Thoracic aorta (tissue), 2 donors: ENCODE data around the gene TMEM126B. TPM values are rescaled to one million over a fixed set of nuclear protein-coding genes. Genes with fewer than 3 reads are reported as not detected.
"Not testable (repeated sequence)": the region's sequence is repeated elsewhere in the genome, so short reads cannot be mapped to it uniquely, and the experiment has no call there.

Experiments used
- ATAC-seq: fragments of 150-250 bp; one replicate; pipeline ENCODE4 v1.8.0; 2017; ENCODE audit warnings: low read depth; ENCODE audit not compliant: insufficient number of reproducible peaks, low FRiP score
- DNase-seq: peaks from one replicate; pipeline ENCODE4 v3.0.0-alpha.2; 2020; ENCODE audit warnings: low spot score
- H3K27ac ChIP-seq, 2 donors: fragments of 200-600 bp; sonication (generic); 1 replicate in 1 of 2; 2 replicates in 1 of 2; pipeline ENCODE4 v1.5.1; 2016; ENCODE audit warnings: mild to moderate bottlenecking in 2 of 2, moderate library complexity in 2 of 2
- H3K27me3 ChIP-seq: fragments of 200-600 bp; sonication (generic); replicated peaks from 2 replicates; pipeline ENCODE4 v1.6.0; 2016; ENCODE audit warnings: mild to moderate bottlenecking; ENCODE audit not compliant: insufficient read depth
- H3K36me3 ChIP-seq: fragments of 200-600 bp; sonication (generic); one replicate; pipeline ENCODE4 v1.5.1; 2016
- H3K4me1 ChIP-seq, 2 donors: fragments of 200-600 bp; sonication (generic); 1 replicate in 1 of 2; 2 replicates in 1 of 2; pipeline versions ENCODE4 v1.5.1 to v1.6.0; 2016; ENCODE audit warnings: low read depth in 2 of 2, mild to moderate bottlenecking in 1 of 2; ENCODE audit not compliant: control insufficient read depth in 1 of 2
- H3K4me3 ChIP-seq: fragments of 200-600 bp; sonication (generic); 2 replicates; pipeline ENCODE4 v1.5.1; 2016; ENCODE audit warnings: mild to moderate bottlenecking
- H3K9me3 ChIP-seq: fragments of 200-600 bp; sonication (generic); 2 replicates; pipeline ENCODE4 v1.5.1; 2016
- total RNA-seq, 2 donors: library from RNA; depleted of rRNA; stranded (reverse); fragments of >200 nt; gene quantifications; one replicate each; pipeline versions ENCODE4 v1.1.0 to v1.2.3, GENCODE V29; 2016
- TF ChIP-seq, protein P1 (sequence below): fragments of 200-600 bp; sonication (generic); IDR thresholded peaks from one replicate; pipeline ENCODE4 v1.5.1; 2019; ENCODE audit warnings: antibody characterized with exemption

TMEM126B gene
- total RNA-seq, 2 donors from 2014 or later, result 36.8 to 51.7 TPM

DNA sequence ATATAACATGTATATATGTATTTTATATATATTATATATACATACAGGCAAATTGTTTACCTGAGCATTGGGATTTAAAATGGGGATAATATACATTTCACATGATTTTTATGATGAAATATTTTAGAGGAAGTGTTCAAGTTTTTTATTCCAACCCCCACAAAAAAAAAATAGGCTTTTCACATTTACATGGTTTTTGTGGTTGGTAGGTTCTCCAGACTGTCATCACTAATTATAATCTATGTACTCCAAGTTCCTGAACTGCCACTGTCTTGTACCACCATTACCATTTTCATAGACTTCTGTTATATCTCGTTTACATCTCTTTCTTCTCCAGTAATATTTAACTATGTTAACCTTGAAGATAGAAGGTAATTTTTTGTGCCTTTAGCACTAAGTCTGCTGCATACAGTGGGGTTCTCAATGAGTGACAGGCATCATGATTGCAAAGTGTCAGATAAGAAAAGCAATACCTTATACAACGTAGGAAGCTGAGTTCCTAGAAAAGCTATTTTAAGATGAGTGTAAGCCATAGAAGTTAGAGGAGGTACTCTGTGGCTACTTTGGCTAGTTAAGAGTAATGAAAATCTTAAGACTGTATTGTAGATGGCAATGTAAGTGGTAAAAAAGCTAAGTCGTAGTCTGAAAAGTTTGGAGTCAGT is 24.5 kb downstream of the TMEM126B start:
- TF ChIP-seq, protein P1, sequence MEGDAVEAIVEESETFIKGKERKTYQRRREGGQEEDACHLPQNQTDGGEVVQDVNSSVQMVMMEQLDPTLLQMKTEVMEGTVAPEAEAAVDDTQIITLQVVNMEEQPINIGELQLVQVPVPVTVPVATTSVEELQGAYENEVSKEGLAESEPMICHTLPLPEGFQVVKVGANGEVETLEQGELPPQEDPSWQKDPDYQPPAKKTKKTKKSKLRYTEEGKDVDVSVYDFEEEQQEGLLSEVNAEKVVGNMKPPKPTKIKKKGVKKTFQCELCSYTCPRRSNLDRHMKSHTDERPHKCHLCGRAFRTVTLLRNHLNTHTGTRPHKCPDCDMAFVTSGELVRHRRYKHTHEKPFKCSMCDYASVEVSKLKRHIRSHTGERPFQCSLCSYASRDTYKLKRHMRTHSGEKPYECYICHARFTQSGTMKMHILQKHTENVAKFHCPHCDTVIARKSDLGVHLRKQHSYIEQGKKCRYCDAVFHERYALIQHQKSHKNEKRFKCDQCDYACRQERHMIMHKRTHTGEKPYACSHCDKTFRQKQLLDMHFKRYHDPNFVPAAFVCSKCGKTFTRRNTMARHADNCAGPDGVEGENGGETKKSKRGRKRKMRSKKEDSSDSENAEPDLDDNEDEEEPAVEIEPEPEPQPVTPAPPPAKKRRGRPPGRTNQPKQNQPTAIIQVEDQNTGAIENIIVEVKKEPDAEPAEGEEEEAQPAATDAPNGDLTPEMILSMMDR, result no peak
- Histone ChIP-seq H3K27ac (no peak overlapping the region), H3K9me3 (no peaks in the 10 kb centered on the region), H3K36me3 (peaks cover 3% of the 10 kb centered on the region), H3K27me3 (no peaks in the 10 kb centered on the region), H3K4me1 (peaks cover 7 to 14% of the 10 kb centered on the region in 2 donors), H3K4me3 (no peak overlapping the region)
- no peak for DNase-seq
- ATAC-seq, result no peak

DNA sequence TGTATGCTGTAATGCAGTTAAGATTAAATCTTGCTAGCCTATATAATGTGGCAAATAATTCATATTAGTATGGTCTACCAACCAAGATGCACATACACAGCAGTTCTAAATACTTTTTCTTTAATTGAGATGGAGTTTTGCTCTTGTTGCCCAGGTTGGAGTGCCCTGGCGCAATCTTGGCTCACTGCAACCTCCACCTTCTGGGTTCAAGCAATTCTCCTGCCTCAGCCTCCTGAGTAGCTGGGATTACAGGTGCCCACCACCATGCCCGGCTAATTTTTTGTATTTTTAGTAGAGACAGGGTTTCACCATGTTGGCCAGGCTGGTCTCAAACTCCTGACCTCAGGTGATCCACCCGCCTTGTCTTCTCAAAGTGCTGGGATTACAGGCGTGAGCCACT is 25.9 kb downstream of the TMEM126B start:
- not testable (repeated sequence) for DNase-seq, ATAC-seq, H3K27ac ChIP-seq

DNA sequence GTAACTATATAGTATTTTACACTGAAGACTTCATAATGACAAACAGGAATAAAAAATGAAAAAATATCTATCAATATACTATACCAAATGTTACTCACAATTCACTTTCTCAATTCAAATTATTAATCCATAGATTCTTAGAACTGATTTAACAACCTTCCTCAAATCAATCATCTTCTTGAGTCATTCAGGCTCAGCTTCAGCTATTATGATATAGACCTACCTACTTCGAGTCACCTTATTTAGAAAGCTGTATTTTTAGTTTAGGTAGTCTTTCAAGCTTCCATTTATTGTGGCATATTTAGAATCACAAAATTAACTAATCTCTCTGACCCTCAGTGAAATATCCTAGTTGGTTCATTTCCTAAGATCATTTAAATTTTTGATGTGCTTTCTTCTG is 28.4 kb downstream of the TMEM126B start:
- H3K4me1 ChIP-seq, result peaks cover 21 to 39% of the 10 kb centered on the region in 2 donors
- no peaks in the 10 kb centered on the region for H3K27me3 ChIP-seq
- TF ChIP-seq, protein P1, result no peak
- no peak overlapping the region for H3K4me3 ChIP-seq
- no peak for ATAC-seq
- no peak for DNase-seq
- H3K27ac ChIP-seq, result no peak overlapping the region
- peaks cover 3% of the 10 kb centered on the region for H3K36me3 ChIP-seq
- no peaks in the 10 kb centered on the region for H3K9me3 ChIP-seq

More for the DNA sequence above, 25.9 kb downstream of the TMEM126B start:
- peaks cover 6 to 16% of the 10 kb centered on the region in 2 donors for H3K4me1 ChIP-seq
- H3K9me3 ChIP-seq, H3K36me3 ChIP-seq, H3K27me3 ChIP-seq, H3K4me3 ChIP-seq: not testable (repeated sequence)

DNA sequence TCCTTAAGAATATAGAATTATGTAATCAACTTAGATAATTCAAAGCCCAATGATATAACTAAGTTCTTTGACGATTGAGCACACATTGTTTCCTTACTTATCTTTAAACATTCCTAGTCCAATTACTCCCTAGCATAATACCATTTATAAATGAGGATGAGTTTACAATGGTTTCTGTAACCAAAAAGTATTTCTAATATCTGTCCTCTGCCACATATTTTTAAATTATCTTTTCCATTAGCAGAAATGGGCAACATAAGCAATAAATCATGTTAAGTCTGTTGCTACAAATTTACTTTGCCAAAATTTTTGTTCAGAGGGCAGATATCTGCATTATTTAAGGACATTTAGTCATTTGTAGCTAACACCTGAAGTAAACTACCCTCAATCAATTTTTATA is 29.8 kb downstream of the TMEM126B start:
- DNase-seq (no peak), ATAC-seq (no peak)
- peaks cover 3% of the 10 kb centered on the region for H3K36me3 ChIP-seq
- H3K9me3 ChIP-seq, result no peaks in the 10 kb centered on the region
- no peak overlapping the region for H3K27ac ChIP-seq
- no peak overlapping the region for H3K4me3 ChIP-seq
- H3K27me3 ChIP-seq, result no peaks in the 10 kb centered on the region
- peaks cover 33 to 50% of the 10 kb centered on the region in 2 donors for H3K4me1 ChIP-seq
- TF ChIP-seq, protein P1, result no peak

DNA sequence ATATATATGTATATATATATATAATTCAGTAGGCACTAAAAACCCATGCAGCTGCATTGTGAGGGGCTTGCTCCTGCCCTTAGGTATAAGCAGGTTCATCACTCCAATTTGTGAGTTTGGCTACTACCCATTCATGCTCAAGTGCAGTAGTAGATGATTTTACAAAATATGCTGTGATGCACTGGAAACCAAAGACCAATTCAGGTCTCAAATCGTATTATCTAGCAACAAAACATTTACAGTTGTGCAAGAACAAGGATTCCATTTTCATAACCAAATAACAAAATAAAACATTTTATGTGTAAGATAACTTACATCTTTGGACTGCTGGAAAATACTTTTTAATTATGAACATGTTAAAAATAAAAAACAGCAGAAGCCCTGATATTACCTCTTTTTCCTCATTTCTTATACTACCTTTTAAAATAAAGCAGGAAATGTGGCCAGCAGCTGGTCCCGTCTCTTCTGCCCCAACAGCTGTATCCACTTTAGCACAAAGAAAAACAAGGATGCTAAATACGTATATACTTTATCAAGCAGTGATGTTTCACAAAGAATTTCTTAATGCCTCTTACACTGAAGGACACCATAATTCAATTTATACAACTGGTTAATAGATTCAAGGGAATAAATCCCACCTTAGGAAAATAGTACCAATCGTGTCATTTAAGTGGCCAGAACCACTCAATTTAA is 33.7 kb downstream of the TMEM126B start:
- ATAC-seq (no peak), DNase-seq (no peak)
- H3K9me3 ChIP-seq, result no peaks in the 10 kb centered on the region
- no peak overlapping the region for H3K27ac ChIP-seq
- H3K27me3 ChIP-seq, result no peaks in the 10 kb centered on the region
- TF ChIP-seq, protein P1, result no peak
- H3K4me1 ChIP-seq, result peaks cover 33 to 52% of the 10 kb centered on the region in 2 donors
- peak overlapping the region; percentile 89 for H3K4me3 ChIP-seq
- no peaks in the 10 kb centered on the region for H3K36me3 ChIP-seq
